ENCODE data around the gene ZNF385B.

ZNF385B gene

GRCh38 chr2:179771791-179772190 is 89.6 kb downstream of the ZNF385B start:
- Histone ChIP-seq H3K27ac (replicated peaks) (no peak overlapping the region), H3K27me3 (ENCODE audit: insufficient read depth, poor library complexity, severe bottlenecking) (no peaks in the 10 kb centered on the region), H3K4me3 (replicated peaks; ENCODE audit: insufficient read depth, low read length) (no peak overlapping the region)
- no peak for DNase-seq (ENCODE audit: low read depth in 1 of 2, low spot score in 1 of 2)
- TF ChIP-seq SPI1 (IDR thresholded peaks at IDR 0.05; ENCODE audit: borderline replicate concordance, low read depth): no peak
- no peak for TF ChIP-seq REST (IDR thresholded peaks at IDR 0.05; ENCODE audit: insufficient replicate concordance, low read depth)
- no peak for TF ChIP-seq POLR2AphosphoS5 (IDR thresholded peaks at IDR 0.05; ENCODE audit: low read depth)
- no peak for TF ChIP-seq CTCF (IDR thresholded peaks at IDR 0.05; ENCODE audit: insufficient read depth, low read length)
- TF ChIP-seq GABPA (IDR thresholded peaks at IDR 0.05; ENCODE audit: low read depth): no peak

GRCh38 chr2:179770029-179770428 is 91.4 kb downstream of the ZNF385B start:
- TF ChIP-seq GABPA (IDR thresholded peaks at IDR 0.05; ENCODE audit: low read depth) (no peak), POLR2AphosphoS5 (IDR thresholded peaks at IDR 0.05; ENCODE audit: low read depth) (no peak), REST (IDR thresholded peaks at IDR 0.05; ENCODE audit: insufficient replicate concordance, low read depth) (no peak), CTCF (IDR thresholded peaks at IDR 0.05; ENCODE audit: insufficient read depth, low read length) (no peak), SPI1 (IDR thresholded peaks at IDR 0.05; ENCODE audit: borderline replicate concordance, low read depth) (no peak)
- Histone ChIP-seq H3K4me3 (replicated peaks; ENCODE audit: insufficient read depth, low read length) (no peak overlapping the region), H3K27ac (replicated peaks) (no peak overlapping the region), H3K27me3 (ENCODE audit: insufficient read depth, poor library complexity, severe bottlenecking) (no peaks in the 10 kb centered on the region)
- no peak for DNase-seq (ENCODE audit: low read depth in 1 of 2, low spot score in 1 of 2)

- no peak for DNase-seq (ENCODE audit: low read depth in 1 of 2, low spot score in 1 of 2)
- no peak overlapping the region for H3K4me3 ChIP-seq (replicated peaks; ENCODE audit: insufficient read depth, low read length)
- H3K27me3 ChIP-seq (ENCODE audit: insufficient read depth, poor library complexity, severe bottlenecking): no peaks in the 10 kb centered on the region
- no peak for TF ChIP-seq CTCF (IDR thresholded peaks at IDR 0.05; ENCODE audit: insufficient read depth, low read length)
- TF ChIP-seq GABPA (IDR thresholded peaks at IDR 0.05; ENCODE audit: low read depth): no peak
- no peak for TF ChIP-seq SPI1 (IDR thresholded peaks at IDR 0.05; ENCODE audit: borderline replicate concordance, low read depth)
- no peak for TF ChIP-seq REST (IDR thresholded peaks at IDR 0.05; ENCODE audit: insufficient replicate concordance, low read depth)
- no peak for TF ChIP-seq POLR2AphosphoS5 (IDR thresholded peaks at IDR 0.05; ENCODE audit: low read depth)
- no peak overlapping the region for H3K27ac ChIP-seq (replicated peaks)
Measured at GRCh38 chr2:179769323-179769722, 92.1 kb downstream of the ZNF385B start.
